GM12892 (cell line): ENCODE data around the gene PAPOLG.

Experiments
- POLR2A ChIP-seq: IDR thresholded peaks from 2 replicates; pipeline ENCODE4 v1.6.1; 2011; ENCODE audit warnings: low read depth, low read length, control low read depth
- POLR2AphosphoS5 ChIP-seq: IDR thresholded peaks from 2 replicates; pipeline ENCODE4 v1.6.1; 2011; ENCODE audit warnings: low read depth, low read length, control low read depth
- TAF1 ChIP-seq: IDR thresholded peaks from 2 replicates; pipeline ENCODE4 v1.6.1; 2011; ENCODE audit warnings: low read depth, mild to moderate bottlenecking, control low read depth, low read length, borderline replicate concordance

DNA sequence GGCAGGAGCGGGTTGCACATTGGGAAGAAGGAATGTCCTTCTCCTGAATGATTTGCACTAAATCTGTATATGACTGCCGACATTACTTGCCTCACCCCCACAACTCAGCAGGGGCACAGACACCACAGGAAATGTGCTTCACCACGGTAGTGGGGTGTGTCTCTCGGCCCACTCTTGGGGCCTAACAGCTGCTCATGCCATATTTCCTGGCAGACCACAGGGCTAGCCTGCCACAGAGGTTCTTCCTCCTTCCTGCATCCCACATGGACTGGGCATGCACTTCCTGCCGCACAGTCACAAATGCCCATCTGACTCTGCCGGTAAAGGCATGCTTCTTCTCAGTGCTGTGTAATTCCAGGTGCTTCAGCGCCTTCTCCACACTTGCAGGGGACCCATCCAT lies 10.3 kb upstream of the PAPOLG start:
- TF ChIP-seq POLR2A: no peak
- no peak for TF ChIP-seq POLR2AphosphoS5
- TF ChIP-seq TAF1: no peak
